ENCODE results near the gene ATXN7L1. TPM values are rescaled to one million over a fixed set of nuclear protein-coding genes. Genes with fewer than 3 reads are reported as not detected.

Gene ATXN7L1
- total and polyA plus RNA-seq, 2 donors (not counting 1 experiment from before 2014, with no cell fraction given), result 7.1 to 40.6 TPM

- Mint-ChIP-seq H3K9me3 (ENCODE audit: insufficient read depth) (no peaks in the 10 kb centered on the region), H3K4me3 (no peak overlapping the region), H3K27me3 (peaks cover 8% of the 10 kb centered on the region), H3K27ac (no peak overlapping the region), H3K4me1 (no peaks in the 10 kb centered on the region)
- H3K36me3 ChIP-seq (replicated peaks in 1 of 2; ENCODE audit: control extremely low read depth in 1 of 2, control insufficient read depth in 1 of 2, extremely low read depth in 1 of 2, insufficient read depth in 2 of 2, low read length in 1 of 2), result no peaks in the 10 kb centered on the region
- no peak overlapping the region for H3K9ac ChIP-seq (ENCODE audit: low read length)
- ChIA-PET CTCF (no interaction called here), POLR2A (no interaction called here)
- no peak overlapping the region for H3K4me2 ChIP-seq (replicated peaks; ENCODE audit: low read depth, low read length, poor library complexity, severe bottlenecking)
- no peak overlapping the region for H3K4me3 ChIP-seq (ENCODE audit: control extremely low read depth in 1 of 5, extremely low read depth in 1 of 5, insufficient read depth in 1 of 5, low read depth in 2 of 5, low read length in 4 of 5)
- no peak for TF ChIP-seq CTCF (IDR thresholded peaks at IDR 0.05)
- no peak for TF ChIP-seq EZH2 (IDR thresholded peaks at IDR 0.05; ENCODE audit: borderline replicate concordance, insufficient read depth, low read depth, low read length, poor library complexity, severe bottlenecking)
- DNase-seq (no peak), ATAC-seq (ENCODE audit: low read depth) (no peak)
- H3K9me3 ChIP-seq (ENCODE audit: control extremely low read depth in 1 of 3, control insufficient read depth in 2 of 3, insufficient read depth in 1 of 3, low read length in 2 of 3), result no peaks in the 10 kb centered on the region
- H2AFZ ChIP-seq (ENCODE audit: insufficient read depth, low read depth, low read length, poor library complexity, severe bottlenecking), result no peak overlapping the region
- intact Hi-C loops (cut with micrococcal nuclease), result no loop called here
- H4K20me1 ChIP-seq (ENCODE audit: control insufficient read depth, insufficient read depth, low read length, poor library complexity, severe bottlenecking), result no peaks in the 10 kb centered on the region
- no peaks in the 10 kb centered on the region for H3K27me3 ChIP-seq (replicated peaks in 1 of 4; ENCODE audit: control extremely low read depth in 1 of 4, control insufficient read depth in 3 of 4, insufficient read depth in 4 of 4, low read length in 3 of 4)
- H3K79me2 ChIP-seq (ENCODE audit: control insufficient read depth, insufficient read depth, low read length), result no peaks in the 10 kb centered on the region
- WGBS (ENCODE audit: insufficient coverage), result 93% methylated on average over 2 of the region's 2 CpGs
- H3K27ac ChIP-seq (ENCODE audit: low read length in 2 of 2), result no peak overlapping the region
- no peaks in the 10 kb centered on the region for H3K4me1 ChIP-seq (ENCODE audit: control insufficient read depth in 2 of 2, insufficient read depth in 2 of 2, low read length in 2 of 2)
Observed at GRCh38 chr7:105857009-105857952, 19.1 kb downstream of the ATXN7L1 start.

- peaks cover 1% of the 10 kb centered on the region for H3K4me1 Mint-ChIP-seq
- ChIA-PET POLR2A (no interaction called here), CTCF (no interaction called here)
- no peak for DNase-seq
- no peak for ATAC-seq (ENCODE audit: low read depth)
- H3K27me3 Mint-ChIP-seq, result peaks cover 5% of the 10 kb centered on the region
- H3K4me2 ChIP-seq (replicated peaks; ENCODE audit: low read depth, low read length, poor library complexity, severe bottlenecking), result no peak overlapping the region
- H2AFZ ChIP-seq (ENCODE audit: insufficient read depth, low read depth, low read length, poor library complexity, severe bottlenecking), result no peak overlapping the region
- peaks cover 0 to 3% of the 10 kb centered on the region in 2 donors for H3K4me1 ChIP-seq (ENCODE audit: control insufficient read depth in 2 of 2, insufficient read depth in 2 of 2, low read length in 2 of 2)
- no peaks in the 10 kb centered on the region for H3K9me3 ChIP-seq (ENCODE audit: control extremely low read depth in 1 of 3, control insufficient read depth in 2 of 3, insufficient read depth in 1 of 3, low read length in 2 of 3)
- no peak overlapping the region for H3K9ac ChIP-seq (ENCODE audit: low read length)
- no peaks in the 10 kb centered on the region for H3K9me3 Mint-ChIP-seq (ENCODE audit: insufficient read depth)
- no peak overlapping the region for H3K4me3 Mint-ChIP-seq
- no peak overlapping the region for H3K27ac Mint-ChIP-seq
- no peaks in the 10 kb centered on the region for H3K36me3 ChIP-seq (replicated peaks in 1 of 2; ENCODE audit: control extremely low read depth in 1 of 2, control insufficient read depth in 1 of 2, extremely low read depth in 1 of 2, insufficient read depth in 2 of 2, low read length in 1 of 2)
- H3K27ac ChIP-seq (ENCODE audit: low read length in 2 of 2), result no peak overlapping the region
- H3K4me3 ChIP-seq (ENCODE audit: control extremely low read depth in 1 of 5, extremely low read depth in 1 of 5, insufficient read depth in 1 of 5, low read depth in 2 of 5, low read length in 4 of 5), result no peak overlapping the region
- no peaks in the 10 kb centered on the region for H3K79me2 ChIP-seq (ENCODE audit: control insufficient read depth, insufficient read depth, low read length)
- no peaks in the 10 kb centered on the region for H3K27me3 ChIP-seq (replicated peaks in 1 of 4; ENCODE audit: control extremely low read depth in 1 of 4, control insufficient read depth in 3 of 4, insufficient read depth in 4 of 4, low read length in 3 of 4)
- H4K20me1 ChIP-seq (ENCODE audit: control insufficient read depth, insufficient read depth, low read length, poor library complexity, severe bottlenecking), result no peaks in the 10 kb centered on the region
- intact Hi-C loops (cut with micrococcal nuclease), result no loop called here
- TF ChIP-seq EZH2 (IDR thresholded peaks at IDR 0.05; ENCODE audit: borderline replicate concordance, insufficient read depth, low read depth, low read length, poor library complexity, severe bottlenecking), result no peak
- TF ChIP-seq CTCF (IDR thresholded peaks at IDR 0.05), result no peak
Observed at GRCh38 chr7:105854498-105854897, 21.9 kb downstream of the ATXN7L1 start.
